Measurements from ENCODE around the gene AQP12A. TPM values are rescaled to one million over a fixed set of nuclear protein-coding genes. Genes with fewer than 3 reads are reported as not detected.
"Not testable (repeated sequence)": the region's sequence is repeated elsewhere in the genome, so short reads cannot be mapped to it uniquely, and the experiment has no call there.

AQP12A gene
- total RNA-seq, 1 donor from 2014 or later, result not detected

DNA sequence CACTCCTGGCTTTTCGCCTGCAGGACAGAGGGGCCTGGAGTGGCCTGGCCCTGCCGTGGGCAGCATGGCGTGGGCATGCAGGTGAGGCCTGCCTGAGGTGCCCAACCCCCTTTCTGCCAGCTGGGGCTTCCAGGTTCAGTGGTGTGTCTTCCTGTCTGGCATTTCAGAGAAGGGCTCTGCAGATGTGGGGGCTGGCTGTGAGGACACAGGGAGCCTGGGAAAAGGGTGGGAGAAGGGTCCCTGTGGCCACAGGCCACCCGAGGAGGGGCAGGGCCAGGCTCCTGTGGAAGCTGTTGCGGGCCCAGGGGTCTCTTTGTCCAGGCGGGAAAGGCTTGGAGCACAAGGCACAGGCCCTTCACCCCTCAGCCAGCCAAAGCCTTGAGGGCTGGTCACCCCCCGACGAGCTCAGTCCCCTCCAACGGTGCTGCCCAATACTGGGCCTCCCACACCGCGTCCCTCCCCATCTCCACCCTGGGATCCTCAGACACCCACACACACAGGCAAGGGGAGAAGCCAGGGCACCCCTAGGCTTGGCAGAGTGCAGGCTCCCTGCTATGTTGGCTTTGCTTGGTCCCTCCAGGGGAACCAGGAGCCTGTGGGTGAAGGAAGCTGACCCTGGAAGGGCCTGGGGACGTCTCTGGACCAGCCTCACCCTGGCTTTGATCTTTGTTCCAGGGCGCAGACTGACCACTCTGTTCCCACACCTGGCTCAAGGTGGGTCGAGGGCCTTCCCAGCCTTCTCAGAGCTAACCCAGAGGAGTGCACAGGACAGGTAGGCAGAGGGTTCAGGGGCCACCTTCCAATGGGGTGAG is 3.7 kb upstream of the AQP12A start:
- no peak for DNase-seq (ENCODE audit: low read depth, low spot score)

DNA sequence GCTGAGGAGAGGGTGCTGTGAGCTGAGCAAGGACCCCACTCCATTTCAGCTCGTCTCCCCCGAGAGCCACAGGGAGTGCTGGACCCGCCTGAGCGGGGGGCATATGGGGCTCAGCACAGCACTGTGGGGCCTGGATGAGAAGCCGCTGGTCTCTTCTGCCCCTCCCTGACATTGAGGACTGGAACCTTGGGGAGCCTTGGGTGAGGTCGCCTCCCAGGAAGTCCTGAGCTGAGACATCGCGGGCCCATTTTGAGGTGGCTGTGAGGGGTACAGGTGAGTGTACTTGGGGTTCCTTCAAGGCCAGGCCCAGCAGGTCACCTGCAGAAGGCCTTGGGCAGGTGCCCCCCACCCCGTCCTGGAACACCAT is 3.1 kb upstream of the AQP12A start:
- DNase-seq (ENCODE audit: low read depth, low spot score), result no peak

DNA sequence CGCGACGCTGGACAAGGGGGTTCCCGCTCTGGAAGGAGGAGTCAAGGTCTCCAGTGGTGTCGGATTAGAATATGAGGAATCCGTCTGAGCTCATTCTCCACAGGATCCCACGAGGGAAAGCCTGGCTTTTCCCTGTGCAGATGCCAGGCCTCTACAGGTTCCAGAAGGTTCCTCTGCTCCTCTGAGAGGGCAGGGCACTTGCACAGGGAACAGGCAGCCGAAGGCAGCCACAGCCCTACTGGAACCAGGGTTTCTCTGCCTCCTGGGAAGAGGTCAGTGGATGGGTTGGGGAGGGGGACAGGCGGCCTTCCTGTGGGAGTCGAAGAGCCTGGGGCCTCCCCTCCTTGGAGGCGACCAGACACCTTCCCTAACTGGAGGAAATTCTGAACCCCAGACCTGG is 1.7 kb upstream of the AQP12A start:
- DNase-seq (ENCODE audit: low read depth, low spot score), result no peak

GRCh38 chr2:240690421-240691074 is 1.1 kb upstream of the AQP12A start:
- DNase-seq (ENCODE audit: low read depth, low spot score), result not testable (repeated sequence)

GRCh38 chr2:240691075-240691427 is 615 bp upstream of the AQP12A start:
- not testable (repeated sequence) for DNase-seq (ENCODE audit: low read depth, low spot score)

DNA sequence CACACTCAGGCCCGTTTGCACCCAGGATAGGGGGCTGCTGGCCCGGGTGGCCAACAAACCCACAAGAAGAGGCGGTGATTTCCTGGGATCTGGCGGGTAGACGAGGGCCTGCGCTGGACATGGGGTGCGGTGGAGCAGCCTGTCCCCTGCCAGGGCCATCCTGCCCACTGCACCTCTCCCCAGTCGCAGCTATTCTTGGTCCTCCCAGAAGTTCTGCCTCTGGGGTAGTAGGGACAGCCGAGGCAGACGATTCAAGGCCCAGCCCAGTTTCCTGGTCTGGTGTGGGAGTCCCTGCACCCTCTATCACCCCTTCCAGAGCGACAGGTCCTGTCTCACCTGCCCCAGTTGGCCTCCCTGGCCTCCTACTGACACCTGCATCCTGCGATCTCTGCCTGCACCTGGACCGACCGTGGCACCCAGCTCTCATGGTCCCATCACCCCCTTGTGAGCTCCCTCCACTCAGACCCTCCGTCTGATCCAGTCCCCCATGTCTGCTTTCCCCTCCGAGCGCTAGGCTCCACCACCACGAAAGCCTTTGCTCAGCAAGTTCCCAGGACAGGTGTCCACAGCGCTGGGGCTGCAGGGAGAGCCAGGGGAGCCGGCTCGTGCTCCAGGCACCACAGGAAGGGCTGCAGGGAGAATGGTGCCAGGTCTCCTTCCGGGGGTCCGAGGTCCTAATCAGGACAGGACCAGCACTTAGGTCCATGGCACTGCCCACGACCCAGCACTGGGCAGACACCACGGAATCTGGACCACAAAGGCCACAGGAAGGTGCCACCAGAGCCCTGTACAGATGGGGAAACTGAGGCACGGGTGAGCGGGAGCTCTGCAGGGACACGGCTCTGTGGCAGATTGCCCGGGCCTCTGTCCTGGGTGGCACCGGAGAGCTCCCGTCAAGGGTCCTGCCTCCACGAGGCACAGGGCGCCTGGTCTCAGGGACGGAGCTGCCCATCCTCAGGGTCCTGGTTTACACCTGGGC is 1.2 kb downstream of the AQP12A start:
- not testable (repeated sequence) for DNase-seq (ENCODE audit: low read depth, low spot score)

GRCh38 chr2:240694304-240694703 is 2.6 kb downstream of the AQP12A start:
- not testable (repeated sequence) for DNase-seq (ENCODE audit: low read depth, low spot score)

GRCh38 chr2:240695593-240695992 is 3.9 kb downstream of the AQP12A start:
- not testable (repeated sequence) for DNase-seq (ENCODE audit: low read depth, low spot score)

GRCh38 chr2:240696469-240696868 is 4.8 kb downstream of the AQP12A start:
- not testable (repeated sequence) for DNase-seq (ENCODE audit: low read depth, low spot score)

GRCh38 chr2:240698852-240699561 is 7.3 kb downstream of the AQP12A start:
- DNase-seq (ENCODE audit: low read depth, low spot score), result not testable (repeated sequence)

- DNase-seq (ENCODE audit: low read depth, low spot score), result not testable (repeated sequence)
These were observed 8.2 kb downstream of the AQP12A start for GRCh38 chr2:240699835-240700234.

DNA sequence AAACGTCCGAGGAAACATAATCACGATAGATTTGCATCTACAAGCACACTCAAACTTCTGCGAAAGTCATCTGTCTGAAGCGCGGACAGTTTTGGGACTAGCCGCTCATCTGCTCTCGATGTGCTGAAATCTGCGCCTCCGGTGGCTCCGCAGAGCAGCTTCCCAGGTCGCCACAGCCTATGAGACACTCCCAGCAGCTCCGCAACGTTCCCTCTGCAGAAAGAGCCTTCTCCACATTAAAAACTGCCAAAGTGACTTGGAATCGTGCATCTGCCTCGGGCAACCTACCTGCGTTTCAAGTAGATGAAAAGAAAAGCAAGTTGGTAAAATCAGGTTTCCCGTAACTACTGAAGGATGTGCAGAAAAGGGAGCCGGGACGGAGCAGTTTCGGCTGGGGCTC is 8.9 kb downstream of the AQP12A start:
- not testable (repeated sequence) for DNase-seq (ENCODE audit: low read depth, low spot score)

DNA sequence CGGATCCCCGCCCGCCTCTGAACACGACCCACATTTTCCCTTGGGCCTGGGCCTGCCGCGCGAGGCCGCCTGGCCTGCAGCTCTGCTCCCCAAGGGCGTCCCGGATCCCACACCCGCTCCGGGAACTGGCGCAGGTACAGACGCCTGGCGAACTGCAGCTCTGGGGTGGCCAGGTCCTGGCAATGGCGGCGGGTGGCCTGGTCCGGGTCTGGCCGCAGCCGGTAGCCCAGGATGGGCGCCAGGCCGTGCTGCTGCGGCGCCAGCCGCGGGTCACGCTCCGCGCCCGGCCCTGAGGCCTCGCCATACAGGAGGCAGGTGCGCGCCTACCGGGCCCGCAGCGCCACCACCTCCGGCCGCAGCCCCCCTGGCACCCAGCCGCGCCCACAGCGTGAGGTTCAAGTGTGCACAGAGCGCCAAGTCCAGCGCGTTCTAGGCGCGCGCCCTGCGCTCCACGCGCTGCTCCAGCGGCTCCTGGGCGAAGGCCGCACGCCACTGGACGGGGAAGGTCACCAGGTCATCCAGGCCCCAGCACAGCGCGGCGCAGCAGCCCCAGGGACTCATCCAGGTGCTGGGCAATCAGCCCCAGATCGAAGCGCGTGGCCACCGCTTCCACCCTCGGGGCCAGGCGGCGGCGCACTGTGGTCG is 9.5 kb downstream of the AQP12A start:
- no peak for DNase-seq (ENCODE audit: low read depth, low spot score)

DNA sequence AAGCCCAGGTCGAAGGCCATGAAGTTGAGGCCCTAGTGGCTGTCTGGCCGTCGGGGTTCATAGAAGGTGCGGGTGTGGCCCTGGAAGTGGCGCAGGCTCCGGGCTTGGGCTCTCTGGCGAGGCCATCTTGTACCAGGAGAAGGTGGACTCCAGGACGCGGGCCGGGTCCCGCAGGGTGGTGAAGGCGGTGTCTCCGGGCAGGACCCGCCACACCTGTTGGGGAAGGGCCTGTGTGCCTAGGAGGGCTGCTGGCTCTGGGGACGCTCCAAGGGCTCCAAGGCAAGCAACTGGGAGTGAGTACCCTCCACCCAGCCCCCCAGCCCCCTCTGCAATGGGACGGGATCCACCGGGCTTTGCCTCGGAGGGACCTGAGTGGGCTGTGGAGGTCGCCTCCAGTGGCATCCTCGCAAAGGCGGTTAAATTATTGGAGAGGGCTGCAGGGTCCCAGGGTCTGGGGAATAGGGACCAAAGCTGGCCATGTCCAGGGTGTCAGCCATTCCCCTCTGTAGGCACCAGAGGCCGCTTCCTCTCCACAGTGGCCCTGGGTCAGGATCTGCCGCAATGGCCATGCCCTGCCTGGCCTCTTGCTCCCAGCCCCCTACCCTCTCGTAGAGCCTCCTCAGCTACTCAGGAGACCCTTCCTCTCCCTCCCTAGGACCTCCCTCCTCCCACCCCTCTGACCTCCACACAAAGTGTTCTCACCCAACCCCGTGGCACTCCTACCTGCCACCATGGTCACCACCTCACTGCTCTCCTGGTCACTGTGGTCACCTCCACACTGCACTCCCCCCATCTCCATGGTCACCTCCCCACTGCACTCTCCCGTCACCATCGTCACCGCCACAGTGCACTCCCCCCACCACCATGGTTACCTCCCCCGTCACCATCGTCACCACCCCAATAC is 10.3 kb downstream of the AQP12A start:
- DNase-seq (ENCODE audit: low read depth, low spot score), result no peak

DNA sequence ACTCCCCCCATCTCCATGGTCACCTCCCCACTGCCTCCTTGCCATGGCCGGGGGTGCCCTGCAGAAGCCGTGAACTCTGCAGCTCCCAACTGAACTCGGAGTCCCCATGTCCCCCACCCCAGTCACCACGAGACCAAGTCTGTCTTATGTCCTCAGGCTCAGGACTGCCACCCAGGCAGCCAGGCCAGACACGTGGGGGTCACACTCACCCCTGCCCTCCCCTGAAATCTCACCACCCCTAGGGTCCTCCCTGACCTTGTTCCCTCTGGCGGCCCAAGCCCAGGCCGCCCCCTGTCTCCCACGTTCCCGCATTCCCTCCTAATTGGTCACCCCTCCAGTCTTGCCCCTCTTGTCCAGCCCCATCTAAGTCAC is 11.0 kb downstream of the AQP12A start:
- no peak for DNase-seq (ENCODE audit: low read depth, low spot score)

DNA sequence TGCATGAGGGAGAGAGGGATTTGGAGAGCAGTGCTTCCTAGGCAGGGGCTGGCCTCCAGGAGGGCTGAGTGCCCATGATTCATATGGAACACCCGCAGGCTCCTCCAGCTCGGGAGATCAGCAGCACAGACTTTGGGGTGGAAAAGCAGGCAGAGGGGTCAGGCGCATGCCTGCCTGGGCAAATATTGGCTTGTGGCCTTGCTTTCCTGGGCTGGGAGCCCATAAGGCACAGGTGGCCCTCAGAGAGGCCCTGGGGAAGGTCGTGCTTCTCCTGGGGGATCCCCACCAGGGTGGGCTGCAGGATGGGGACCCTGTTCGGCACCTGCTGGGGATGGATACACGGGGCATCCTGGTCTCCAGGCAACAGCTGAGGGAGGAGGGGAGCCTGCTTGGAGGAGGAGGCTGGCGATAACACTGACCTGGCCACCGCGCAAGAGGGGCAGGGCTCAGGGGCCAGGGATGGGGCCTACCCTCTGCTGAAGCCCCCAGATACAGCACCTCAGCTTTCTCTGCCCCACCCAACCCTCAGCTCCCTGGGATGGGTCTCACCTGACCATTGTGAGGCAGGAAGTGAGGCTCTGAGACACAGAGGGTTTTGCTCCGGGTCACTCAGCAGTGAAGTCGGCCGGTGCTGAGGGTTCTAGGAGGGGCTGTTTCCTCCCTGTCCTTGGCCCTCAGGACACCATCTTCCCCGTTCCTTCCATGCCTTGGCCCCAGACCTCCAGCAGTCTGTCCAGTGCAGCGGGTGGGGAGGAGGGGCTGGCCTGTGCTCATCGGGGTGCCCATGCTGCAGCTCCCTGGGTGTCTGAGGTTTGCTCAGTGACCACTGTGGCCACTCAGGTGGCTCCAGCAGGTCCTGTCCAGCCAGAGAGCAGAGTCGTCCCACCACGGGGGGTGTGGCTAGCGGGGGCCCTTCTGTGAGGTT is 12.0 kb downstream of the AQP12A start:
- DNase-seq (ENCODE audit: low read depth, low spot score), result no peak

GRCh38 chr2:240704651-240705050 is 13.0 kb downstream of the AQP12A start:
- no peak for DNase-seq (ENCODE audit: low read depth, low spot score)

DNA sequence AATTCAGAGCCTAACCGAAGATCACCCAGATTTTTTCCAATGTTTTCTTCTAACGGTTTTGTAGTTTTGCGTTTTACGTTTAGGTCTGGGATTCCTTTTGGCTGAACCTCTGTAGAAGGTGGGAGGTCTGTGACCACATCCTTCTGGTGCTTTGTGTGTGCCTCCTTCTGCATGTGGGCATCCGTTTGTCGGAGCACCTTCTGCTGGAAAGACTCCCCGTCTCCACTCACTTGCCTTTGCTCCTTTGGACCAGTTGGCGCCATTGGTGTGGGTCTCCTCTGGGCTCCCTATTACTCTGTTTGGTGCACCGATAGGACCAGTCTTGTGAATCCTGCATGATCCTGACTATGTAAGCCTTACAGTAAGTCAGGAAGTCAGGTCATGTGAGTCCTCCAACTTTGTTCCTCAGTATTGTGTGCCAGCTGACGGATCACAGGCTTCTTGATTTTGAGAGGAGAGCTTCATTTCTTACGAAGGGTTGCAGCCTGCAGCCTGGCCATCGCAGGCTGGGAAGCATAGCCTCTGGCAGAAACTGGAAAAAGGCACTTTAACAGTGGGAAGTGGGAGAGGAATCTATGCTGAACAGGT is 13.6 kb downstream of the AQP12A start:
- no peak for DNase-seq (ENCODE audit: low read depth, low spot score)
